OCI-LY7 (cell line): Measurements from ENCODE around the gene WDR77. TPM values are rescaled to one million over a fixed set of nuclear protein-coding genes. Genes with fewer than 3 reads are reported as not detected.

ENCODE experiments used
- BruUV-seq: library from RNA; stranded (reverse); fragments of 400-500 nt; replicated peaks from 2 replicates; lab custom pipeline; 2021; lab: Mats Ljungman, UMichigan
- CTCF ChIA-PET: fragments of 300-600 bp; sonication (Branson Sonifier 250); formaldehyde crosslinking; loops from one replicate; lab custom pipeline; 2022; ENCODE audit warnings: antibody characterized with exemption; ENCODE audit not compliant: unreplicated experiment; lab: Charles Lee
- POLR2A ChIA-PET: fragments of 300-600 bp; sonication (Branson Sonifier 250); formaldehyde crosslinking; loops from one replicate; lab custom pipeline; 2022; ENCODE audit warnings: antibody characterized with exemption; lab: Charles Lee
- DNase-seq: peaks from one replicate; pipeline ENCODE4 v3.0.0-alpha.2; 2015; ENCODE audit warnings: low spot score
- H2AFZ ChIP-seq: fragments of 200-600 bp; sonication (generic), shearing (Covaris generic); 2 replicates; pipeline ENCODE4 v1.6.1; 2014; ENCODE audit warnings: mild to moderate bottlenecking, antibody characterized with exemption, low read length, moderate library complexity
- H3K27ac ChIP-seq: fragments of 200-600 bp; sonication (generic); 2 replicates; pipeline ENCODE4 v1.5.1; 2014; ENCODE audit warnings: mixed run types, low read depth, mild to moderate bottlenecking, moderate library complexity, low read length, inconsistent platforms; ENCODE audit not compliant: poor library complexity, severe bottlenecking
- H3K36me3 ChIP-seq: fragments of 200-600 bp; sonication (generic); 2 replicates; pipeline ENCODE4 v1.6.1; 2014; ENCODE audit warnings: mild to moderate bottlenecking, antibody characterized with exemption, low read length, moderate library complexity, mixed read lengths; ENCODE audit not compliant: insufficient read depth
- H3K4me1 ChIP-seq: fragments of 200-600 bp; sonication (generic); 2 replicates; pipeline ENCODE4 v1.5.1; 2014; ENCODE audit warnings: mild to moderate bottlenecking, low read length; ENCODE audit not compliant: insufficient read depth, poor library complexity, severe bottlenecking
- H3K4me2 ChIP-seq: fragments of 200-600 bp; sonication (generic); 2 replicates; pipeline ENCODE4 v1.6.1; 2014; ENCODE audit warnings: mild to moderate bottlenecking, low read length
- H3K4me3 ChIP-seq: fragments of 200-600 bp; sonication (generic); 2 replicates; pipeline ENCODE4 v1.5.1; 2014; ENCODE audit warnings: mild to moderate bottlenecking, low read depth, low read length; ENCODE audit not compliant: poor library complexity, severe bottlenecking
- H3K79me2 ChIP-seq: fragments of 200-600 bp; sonication (generic); 2 replicates; pipeline ENCODE4 v1.6.1; 2016; ENCODE audit warnings: low read depth, mild to moderate bottlenecking, low read length, moderate library complexity, mixed read lengths; ENCODE audit not compliant: insufficient read depth
- H3K9me2 ChIP-seq: fragments of 200-600 bp; sonication (generic); 2 replicates; pipeline ENCODE4 v1.6.1; 2016; ENCODE audit warnings: mild to moderate bottlenecking, low read length, mixed read lengths; ENCODE audit not compliant: insufficient read depth
- H3K9me3 ChIP-seq: fragments of 200-600 bp; sonication (generic); 2 replicates; pipeline ENCODE4 v1.6.1; 2014; ENCODE audit warnings: mild to moderate bottlenecking, mixed run types, low read length, mixed read lengths
- H4K20me1 ChIP-seq: fragments of 200-600 bp; sonication (generic); 2 replicates; pipeline ENCODE4 v1.6.1; 2014; ENCODE audit warnings: mild to moderate bottlenecking, antibody characterized with exemption, low read length, moderate library complexity, mixed read lengths; ENCODE audit not compliant: insufficient read depth
- EZH2phosphoT487 ChIP-seq: fragments of 200-600 bp; sonication (generic); IDR thresholded peaks from 2 replicates; pipeline ENCODE4 v1.6.1; 2018; ENCODE audit warnings: low read depth, borderline replicate concordance, mild to moderate bottlenecking, mixed run types, antibody characterized with exemption, low read length, moderate library complexity, mixed read lengths
- intact Hi-C: fragments of 100-400 bp; cut with micrococcal nuclease; formaldehyde crosslinking; loops from one replicate; pipeline ENCODE4 v1.10.0; 2022; ENCODE audit not compliant: unreplicated experiment
- total RNA-seq, 2 experiments: library from RNA; depleted of rRNA in 1 of 2; stranded (reverse); fragments of >200 nt in 1 of 2; shearing (Covaris generic) in 1 of 2; gene quantifications; 2 replicates each; pipeline ENCODE4 v1.2.3, GENCODE V29; 2014 to 2022
- TF ChIP-seq, protein P1 (sequence below): fragments of 200-600 bp; sonication (generic); conservative IDR thresholded peaks from 2 replicates; pipeline ENCODE4 v1.5.1; 2014; ENCODE audit warnings: mild to moderate bottlenecking, antibody characterized with exemption, low read length, moderate library complexity, mixed read lengths

Gene WDR77
- total RNA-seq, 2 experiments from 2014 or later, result 66.4 to 97.3 TPM

- DNase-seq, result no peak
- Histone ChIP-seq H3K4me1 (peaks cover 32% of the 10 kb centered on the region), H3K9me3 (no peaks in the 10 kb centered on the region), H2AFZ (no peak overlapping the region), H3K4me3 (peak overlapping the region; percentile 98), H3K36me3 (peaks cover 81% of the 10 kb centered on the region), H3K27ac (no peak overlapping the region), H3K79me2 (peaks cover 73% of the 10 kb centered on the region), H3K4me2 (peak overlapping the region; percentile 88), H3K9me2 (no peaks in the 10 kb centered on the region), H4K20me1 (peaks cover 23% of the 10 kb centered on the region; the same call in 1 of the 2 replicates)
- TF ChIP-seq EZH2phosphoT487, result no peak
- TF ChIP-seq, protein P1, sequence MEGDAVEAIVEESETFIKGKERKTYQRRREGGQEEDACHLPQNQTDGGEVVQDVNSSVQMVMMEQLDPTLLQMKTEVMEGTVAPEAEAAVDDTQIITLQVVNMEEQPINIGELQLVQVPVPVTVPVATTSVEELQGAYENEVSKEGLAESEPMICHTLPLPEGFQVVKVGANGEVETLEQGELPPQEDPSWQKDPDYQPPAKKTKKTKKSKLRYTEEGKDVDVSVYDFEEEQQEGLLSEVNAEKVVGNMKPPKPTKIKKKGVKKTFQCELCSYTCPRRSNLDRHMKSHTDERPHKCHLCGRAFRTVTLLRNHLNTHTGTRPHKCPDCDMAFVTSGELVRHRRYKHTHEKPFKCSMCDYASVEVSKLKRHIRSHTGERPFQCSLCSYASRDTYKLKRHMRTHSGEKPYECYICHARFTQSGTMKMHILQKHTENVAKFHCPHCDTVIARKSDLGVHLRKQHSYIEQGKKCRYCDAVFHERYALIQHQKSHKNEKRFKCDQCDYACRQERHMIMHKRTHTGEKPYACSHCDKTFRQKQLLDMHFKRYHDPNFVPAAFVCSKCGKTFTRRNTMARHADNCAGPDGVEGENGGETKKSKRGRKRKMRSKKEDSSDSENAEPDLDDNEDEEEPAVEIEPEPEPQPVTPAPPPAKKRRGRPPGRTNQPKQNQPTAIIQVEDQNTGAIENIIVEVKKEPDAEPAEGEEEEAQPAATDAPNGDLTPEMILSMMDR, result no peak
- POLR2A ChIA-PET, result interaction anchor here (0.6 to 2.3 kb wide), 7 partner anchors 9 to 269 kb away, joined by 3 to 10 read pairs (median 4); no protein-coding TSS in a partner anchor
- intact Hi-C loops, result loop anchor here (10.0 kb wide), 1 partner anchor 102 kb away; no protein-coding TSS in a partner anchor
- no TSS peak for BruUV-seq
- CTCF ChIA-PET, result interaction anchor here (0.6 kb wide), 1 partner anchor 416 kb away, joined by 4 read pairs; no protein-coding TSS in a partner anchor
Observed at GRCh38 chr1:111446967-111447892, 1.8 kb downstream of the WDR77 start.

DNA sequence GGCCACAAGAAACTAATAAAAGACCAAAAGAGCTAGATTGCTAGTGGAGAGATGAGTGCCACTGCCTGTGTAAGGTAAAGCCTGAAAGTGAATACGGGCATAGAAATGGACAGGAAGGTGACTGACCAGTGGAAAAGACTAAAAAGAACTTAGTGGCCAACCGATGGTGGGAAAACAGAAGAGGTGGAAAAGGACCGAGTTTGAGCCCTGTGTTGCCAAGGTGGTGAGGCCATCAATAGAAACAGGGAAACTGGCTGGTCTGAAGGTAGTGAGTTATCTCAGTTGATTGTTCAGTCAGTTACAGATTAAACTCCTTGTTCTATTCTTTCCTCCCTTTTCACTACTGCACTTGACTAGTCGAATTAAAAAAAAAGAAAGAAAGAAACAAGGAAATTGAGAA, 2.5 kb downstream of the WDR77 start:
- peak overlapping the region; percentile 88 for H3K4me2 ChIP-seq
- peak overlapping the region; percentile 98 for H3K4me3 ChIP-seq
- intact Hi-C loops, result loop anchor here (10.0 kb wide), 1 partner anchor 102 kb away; no protein-coding TSS in a partner anchor
- ChIA-PET CTCF (no interaction called here), POLR2A (interaction anchor here (0.8 to 1.0 kb wide), 2 partner anchors 31 to 37 kb away, joined by 3 read pairs; no protein-coding TSS in a partner anchor)
- no peaks in the 10 kb centered on the region for H3K9me3 ChIP-seq
- no peaks in the 10 kb centered on the region for H3K9me2 ChIP-seq
- no TSS peak for BruUV-seq
- no peak overlapping the region for H2AFZ ChIP-seq
- H4K20me1 ChIP-seq, result peaks cover 23% of the 10 kb centered on the region; the same call in 1 of the 2 replicates
- H3K4me1 ChIP-seq, result peaks cover 32% of the 10 kb centered on the region
- H3K36me3 ChIP-seq, result peaks cover 81% of the 10 kb centered on the region
- no peak for DNase-seq
- peaks cover 67% of the 10 kb centered on the region for H3K79me2 ChIP-seq
- TF ChIP-seq EZH2phosphoT487, result no peak
- TF ChIP-seq, protein P1, result no peak
- H3K27ac ChIP-seq, result no peak overlapping the region
